Thoracic aorta (tissue), 2 donors: Measurements from ENCODE around the gene TUBA3C. TPM values are rescaled to one million over a fixed set of nuclear protein-coding genes. Genes with fewer than 3 reads are reported as not detected.

Experiments
- ATAC-seq: fragments of 150-250 bp; one replicate; pipeline ENCODE4 v1.8.0; 2017; ENCODE audit warnings: low read depth; ENCODE audit not compliant: insufficient number of reproducible peaks, low FRiP score
- DNase-seq: peaks from one replicate; pipeline ENCODE4 v3.0.0-alpha.2; 2020; ENCODE audit warnings: low spot score
- H3K27ac ChIP-seq, 2 donors: fragments of 200-600 bp; sonication (generic); 1 replicate in 1 of 2; 2 replicates in 1 of 2; pipeline ENCODE4 v1.5.1; 2016; ENCODE audit warnings: mild to moderate bottlenecking in 2 of 2, moderate library complexity in 2 of 2
- H3K27me3 ChIP-seq: fragments of 200-600 bp; sonication (generic); replicated peaks from 2 replicates; pipeline ENCODE4 v1.6.0; 2016; ENCODE audit warnings: mild to moderate bottlenecking; ENCODE audit not compliant: insufficient read depth
- H3K36me3 ChIP-seq: fragments of 200-600 bp; sonication (generic); one replicate; pipeline ENCODE4 v1.5.1; 2016
- H3K4me1 ChIP-seq, 2 donors: fragments of 200-600 bp; sonication (generic); 1 replicate in 1 of 2; 2 replicates in 1 of 2; pipeline versions ENCODE4 v1.5.1 to v1.6.0; 2016; ENCODE audit warnings: low read depth in 2 of 2, mild to moderate bottlenecking in 1 of 2; ENCODE audit not compliant: control insufficient read depth in 1 of 2
- H3K4me3 ChIP-seq: fragments of 200-600 bp; sonication (generic); 2 replicates; pipeline ENCODE4 v1.5.1; 2016; ENCODE audit warnings: mild to moderate bottlenecking
- H3K9me3 ChIP-seq: fragments of 200-600 bp; sonication (generic); 2 replicates; pipeline ENCODE4 v1.5.1; 2016
- total RNA-seq, 2 donors: library from RNA; depleted of rRNA; stranded (reverse); fragments of >200 nt; gene quantifications; one replicate each; pipeline versions ENCODE4 v1.1.0 to v1.2.3, GENCODE V29; 2016
- TF ChIP-seq, protein P1 (sequence below): fragments of 200-600 bp; sonication (generic); IDR thresholded peaks from one replicate; pipeline ENCODE4 v1.5.1; 2019; ENCODE audit warnings: antibody characterized with exemption

Gene TUBA3C
- total RNA-seq, 2 donors from 2014 or later: not detected

DNA sequence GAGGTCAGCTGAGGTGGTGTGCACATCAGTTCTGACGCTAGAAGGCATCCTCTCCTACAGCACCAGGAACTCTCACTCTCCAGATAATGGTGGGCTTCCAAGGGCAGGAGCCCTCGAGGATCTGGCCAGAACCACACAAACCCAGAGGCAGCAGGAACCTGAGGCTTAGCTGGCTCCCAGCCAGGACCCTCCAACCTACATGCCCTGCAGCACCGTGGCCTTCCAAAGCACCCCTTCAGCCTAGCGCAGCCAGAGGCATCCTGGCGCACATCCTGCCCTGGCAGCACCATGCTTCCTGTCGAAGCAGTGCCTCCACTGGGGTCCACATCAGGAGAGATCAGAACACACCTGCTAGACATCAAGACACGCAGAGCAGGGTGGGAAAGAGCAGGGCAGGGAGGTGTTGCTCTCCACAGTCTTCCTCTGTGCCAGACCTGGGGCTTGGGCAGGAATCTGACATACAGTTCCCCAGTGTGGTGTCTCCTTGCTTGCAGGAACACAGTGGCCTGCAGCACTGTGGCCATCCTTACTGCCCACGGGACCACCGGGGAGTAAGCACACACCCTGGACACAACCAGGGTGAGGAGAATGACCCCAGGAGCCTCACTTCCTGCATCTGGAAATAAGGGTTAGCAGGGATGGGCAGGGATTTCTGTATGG is 21.7 kb downstream of the TUBA3C start:
- no peaks in the 10 kb centered on the region for H3K27me3 ChIP-seq
- H3K9me3 ChIP-seq: no peaks in the 10 kb centered on the region
- DNase-seq: no peak
- no peak overlapping the region for H3K4me3 ChIP-seq
- ATAC-seq: no peak
- H3K27ac ChIP-seq: no peak overlapping the region
- H3K36me3 ChIP-seq: no peaks in the 10 kb centered on the region
- H3K4me1 ChIP-seq: no peaks in the 10 kb centered on the region
- TF ChIP-seq, protein P1, sequence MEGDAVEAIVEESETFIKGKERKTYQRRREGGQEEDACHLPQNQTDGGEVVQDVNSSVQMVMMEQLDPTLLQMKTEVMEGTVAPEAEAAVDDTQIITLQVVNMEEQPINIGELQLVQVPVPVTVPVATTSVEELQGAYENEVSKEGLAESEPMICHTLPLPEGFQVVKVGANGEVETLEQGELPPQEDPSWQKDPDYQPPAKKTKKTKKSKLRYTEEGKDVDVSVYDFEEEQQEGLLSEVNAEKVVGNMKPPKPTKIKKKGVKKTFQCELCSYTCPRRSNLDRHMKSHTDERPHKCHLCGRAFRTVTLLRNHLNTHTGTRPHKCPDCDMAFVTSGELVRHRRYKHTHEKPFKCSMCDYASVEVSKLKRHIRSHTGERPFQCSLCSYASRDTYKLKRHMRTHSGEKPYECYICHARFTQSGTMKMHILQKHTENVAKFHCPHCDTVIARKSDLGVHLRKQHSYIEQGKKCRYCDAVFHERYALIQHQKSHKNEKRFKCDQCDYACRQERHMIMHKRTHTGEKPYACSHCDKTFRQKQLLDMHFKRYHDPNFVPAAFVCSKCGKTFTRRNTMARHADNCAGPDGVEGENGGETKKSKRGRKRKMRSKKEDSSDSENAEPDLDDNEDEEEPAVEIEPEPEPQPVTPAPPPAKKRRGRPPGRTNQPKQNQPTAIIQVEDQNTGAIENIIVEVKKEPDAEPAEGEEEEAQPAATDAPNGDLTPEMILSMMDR: no peak

DNA sequence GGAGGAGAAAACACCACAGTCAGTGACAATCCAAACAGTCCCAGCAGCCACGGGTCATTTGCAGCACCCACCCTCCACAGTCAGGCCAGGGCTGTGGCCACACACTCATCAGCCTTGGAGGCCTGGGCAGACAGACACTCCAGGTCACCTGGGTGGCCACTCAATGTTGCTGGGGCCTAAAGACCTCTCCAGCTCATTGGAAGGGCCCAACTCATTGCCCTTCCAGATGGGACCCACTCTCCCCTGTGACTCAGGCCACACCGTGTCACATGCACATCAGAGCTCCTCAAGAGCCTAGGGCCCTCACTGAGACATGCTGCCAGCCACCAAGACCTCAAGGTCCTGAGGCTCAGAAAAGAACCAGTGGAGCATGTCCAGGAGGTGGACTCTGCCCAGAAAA is 22.4 kb downstream of the TUBA3C start:
- no peak overlapping the region for H3K4me3 ChIP-seq
- no peak for DNase-seq
- no peaks in the 10 kb centered on the region for H3K9me3 ChIP-seq
- ATAC-seq: no peak
- no peak overlapping the region for H3K27ac ChIP-seq
- TF ChIP-seq, protein P1: no peak
- H3K4me1 ChIP-seq: no peaks in the 10 kb centered on the region
- H3K36me3 ChIP-seq: no peaks in the 10 kb centered on the region
- no peaks in the 10 kb centered on the region for H3K27me3 ChIP-seq

DNA sequence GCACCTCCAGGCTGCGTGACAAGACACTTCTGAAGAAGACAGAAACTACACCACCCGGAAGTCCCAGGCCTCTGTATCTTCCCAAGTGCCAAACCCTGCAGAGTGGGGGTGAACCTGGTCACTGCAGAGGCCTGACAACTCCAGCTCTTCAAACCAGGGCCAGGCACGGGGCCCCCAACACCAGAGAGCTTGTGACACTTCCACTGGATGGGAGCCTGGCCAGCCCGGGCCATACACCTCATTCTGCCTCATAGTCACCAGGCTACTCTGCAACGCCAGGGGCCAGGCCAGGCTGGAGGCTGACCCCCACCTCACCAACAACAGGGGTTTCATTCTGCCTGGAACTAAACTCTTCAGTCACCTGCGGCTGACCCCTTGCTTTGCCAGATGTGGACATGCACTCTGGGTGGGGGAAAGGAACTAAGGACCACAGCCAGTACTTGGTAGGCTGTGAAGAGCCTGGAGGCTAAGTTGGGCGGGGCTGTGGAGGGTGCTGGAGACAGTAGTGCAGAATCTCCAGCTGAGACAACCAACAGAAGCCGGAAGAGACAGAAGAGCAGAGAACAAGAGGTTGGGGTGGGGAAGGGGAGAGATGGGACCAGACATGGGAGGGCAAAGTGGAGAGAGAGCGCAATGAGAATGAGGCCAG is 23.0 kb downstream of the TUBA3C start:
- Histone ChIP-seq H3K27me3 (no peaks in the 10 kb centered on the region), H3K36me3 (no peaks in the 10 kb centered on the region), H3K9me3 (no peaks in the 10 kb centered on the region), H3K4me1 (no peaks in the 10 kb centered on the region), H3K4me3 (no peak overlapping the region), H3K27ac (no peak overlapping the region)
- no peak for ATAC-seq
- no peak for DNase-seq
- TF ChIP-seq, protein P1: no peak

DNA sequence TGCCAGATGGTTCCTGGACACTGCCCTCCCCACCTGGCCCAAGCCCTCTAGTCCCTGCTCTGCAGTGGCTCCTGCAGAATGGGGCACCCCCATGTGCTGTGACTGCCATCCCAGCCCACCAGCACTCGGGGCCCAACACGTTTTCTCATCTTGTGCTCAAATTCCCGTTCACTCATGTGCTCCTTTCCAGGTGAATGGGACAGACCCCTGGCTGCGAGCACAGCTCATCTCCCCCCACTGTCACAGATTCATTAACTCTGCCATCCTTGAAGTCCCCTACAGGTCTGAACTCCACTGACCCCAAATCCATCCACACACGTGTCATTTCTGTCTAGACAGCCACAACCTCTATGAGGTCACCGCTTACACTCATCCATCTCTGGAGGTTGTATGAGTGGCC is 23.6 kb downstream of the TUBA3C start:
- Histone ChIP-seq H3K27ac (no peak overlapping the region), H3K36me3 (no peaks in the 10 kb centered on the region), H3K4me3 (no peak overlapping the region), H3K4me1 (no peaks in the 10 kb centered on the region), H3K9me3 (no peaks in the 10 kb centered on the region), H3K27me3 (no peaks in the 10 kb centered on the region)
- DNase-seq: no peak
- no peak for ATAC-seq
- TF ChIP-seq, protein P1: no peak

DNA sequence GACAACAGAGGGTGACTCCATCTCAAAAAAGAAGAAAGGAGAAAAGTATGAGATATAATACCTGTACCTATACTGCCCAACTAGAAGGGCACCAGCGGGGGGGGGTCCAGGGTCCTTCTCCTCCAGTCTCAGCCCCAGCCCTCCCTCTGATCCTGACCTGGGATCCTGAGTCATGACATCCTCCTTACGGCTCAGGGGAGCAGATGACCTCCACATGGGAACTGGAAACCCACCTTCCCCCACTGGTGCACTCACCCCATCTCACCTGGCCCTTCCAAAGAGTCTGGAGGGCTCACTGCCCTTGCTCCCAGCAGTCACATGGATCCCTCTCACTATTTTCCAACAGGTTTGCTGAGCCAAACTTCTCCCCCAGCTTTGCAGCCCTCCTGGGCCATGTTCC is 24.2 kb downstream of the TUBA3C start:
- no peaks in the 10 kb centered on the region for H3K27me3 ChIP-seq
- no peak for ATAC-seq
- no peak for DNase-seq

More for the DNA sequence above, 24.2 kb downstream of the TUBA3C start:
- Histone ChIP-seq H3K9me3 (no peaks in the 10 kb centered on the region), H3K27ac (no peak overlapping the region), H3K4me3 (no peak overlapping the region), H3K36me3 (no peaks in the 10 kb centered on the region), H3K4me1 (no peaks in the 10 kb centered on the region)
- TF ChIP-seq, protein P1: no peak
